Measurements from ENCODE around the gene MT1H. TPM values are rescaled to one million over a fixed set of nuclear protein-coding genes. Genes with fewer than 3 reads are reported as not detected.

The MT1H gene
- total and polyA plus RNA-seq, 4 donors: 4.4 to 1,775 (median 938) TPM

GRCh38 chr16:56649271-56649670 lies 20.3 kb upstream of the MT1H start:
- no peak for DNase-seq (ENCODE audit: low spot score)
- TF ChIP-seq EGR1 (IDR thresholded peaks at IDR 0.05; ENCODE audit: low read depth in 2 of 2): no peak
- no peak overlapping the region for H3K9ac ChIP-seq (ENCODE audit: low read depth in 1 of 2, low read length in 2 of 2)
- H3K36me3 ChIP-seq (ENCODE audit: control insufficient read depth in 4 of 4, insufficient read depth in 3 of 4, low read depth in 1 of 4, low read length in 3 of 4): no peaks in the 10 kb centered on the region
- no peak overlapping the region for H3K4me3 ChIP-seq (ENCODE audit: low read depth in 1 of 3, low read length in 3 of 3)
- H3K27me3 ChIP-seq (ENCODE audit: control insufficient read depth in 4 of 4, insufficient read depth in 4 of 4, low read length in 3 of 4): no peaks in the 10 kb centered on the region
- no peaks in the 10 kb centered on the region for H3K9me3 ChIP-seq (ENCODE audit: control insufficient read depth in 4 of 4, low read length in 3 of 4)
- H3K4me1 ChIP-seq (ENCODE audit: control insufficient read depth in 4 of 4, insufficient read depth in 4 of 4, low read length in 3 of 4): peaks cover 5 to 18% (median 11%) of the 10 kb centered on the region in 4 donors
- no peak overlapping the region for H3K27ac ChIP-seq (ENCODE audit: low read depth in 1 of 2, low read length in 2 of 2)
- 96% methylated on average over 2 of the region's 2 CpGs for WGBS

GRCh38 chr16:56649820-56650219 lies 19.8 kb upstream of the MT1H start:
- Histone ChIP-seq H3K9ac (ENCODE audit: low read depth in 1 of 2, low read length in 2 of 2) (no peak overlapping the region), H3K36me3 (ENCODE audit: control insufficient read depth in 4 of 4, insufficient read depth in 3 of 4, low read depth in 1 of 4, low read length in 3 of 4) (no peaks in the 10 kb centered on the region), H3K4me3 (ENCODE audit: low read depth in 1 of 3, low read length in 3 of 3) (no peak overlapping the region), H3K4me1 (ENCODE audit: control insufficient read depth in 4 of 4, insufficient read depth in 4 of 4, low read length in 3 of 4) (peaks cover 5 to 17% (median 11%) of the 10 kb centered on the region in 4 donors), H3K27ac (ENCODE audit: low read depth in 1 of 2, low read length in 2 of 2) (no peak overlapping the region), H3K27me3 (ENCODE audit: control insufficient read depth in 4 of 4, insufficient read depth in 4 of 4, low read length in 3 of 4) (no peaks in the 10 kb centered on the region), H3K9me3 (ENCODE audit: control insufficient read depth in 4 of 4, low read length in 3 of 4) (no peaks in the 10 kb centered on the region)
- no peak for DNase-seq (ENCODE audit: low spot score)
- 79% methylated on average over 3 of the region's 3 CpGs for WGBS
- no peak for TF ChIP-seq GABPA (IDR thresholded peaks at IDR 0.05 in 1 of 2, conservative IDR thresholded peaks at IDR 0.05 in 1 of 2)
- no peak for TF ChIP-seq ATF3 (IDR thresholded peaks at IDR 0.05)
- no peak for TF ChIP-seq FOXA2 (IDR thresholded peaks at IDR 0.05)
- no peak for TF ChIP-seq YY1 (IDR thresholded peaks at IDR 0.05)
- TF ChIP-seq MAX (IDR thresholded peaks at IDR 0.05): no peak
- TF ChIP-seq ZBTB33 (IDR thresholded peaks at IDR 0.05): no peak

GRCh38 chr16:56651586-56651985 lies 18.0 kb upstream of the MT1H start, which contains the start of gene MT1B:
Gene MT1B, plus strand, starts transcription at chr16:56651886. Its CDS starts 68 bp downstream, at chr16:56651954.
- 82% methylated on average over 7 of the region's 7 CpGs for WGBS
- no peak for DNase-seq (ENCODE audit: low spot score)
- no peak within 1 kb of the TSS for H3K9ac ChIP-seq (ENCODE audit: low read depth in 1 of 2, low read length in 2 of 2)
- TF ChIP-seq ATF3 (IDR thresholded peaks at IDR 0.05) (no peak), TAF1 (conservative IDR thresholded peaks at IDR 0.05) (no peak), GABPA (IDR thresholded peaks at IDR 0.05 in 1 of 2, conservative IDR thresholded peaks at IDR 0.05 in 1 of 2) (no peak), HNF4A (conservative IDR thresholded peaks at IDR 0.05) (no peak), CTCF (IDR thresholded peaks at IDR 0.05; ENCODE audit: low read depth, low read length, missing input control) (no peak), REST (IDR thresholded peaks at IDR 0.05) (no peak), RXRA (IDR thresholded peaks at IDR 0.05) (no peak), RAD21 (IDR thresholded peaks at IDR 0.05) (no peak), YY1 (IDR thresholded peaks at IDR 0.05) (no peak), FOXA2 (IDR thresholded peaks at IDR 0.05) (no peak), JUND (IDR thresholded peaks at IDR 0.05) (no peak), MAX (IDR thresholded peaks at IDR 0.05) (no peak), EGR1 (IDR thresholded peaks at IDR 0.05; ENCODE audit: low read depth in 2 of 2) (no peak), ZBTB33 (IDR thresholded peaks at IDR 0.05) (no peak), SP1 (IDR thresholded peaks at IDR 0.05) (no peak), FOXA1 (IDR thresholded peaks at IDR 0.05) (no peak), NR2F2 (IDR thresholded peaks at IDR 0.05) (no peak)

More at GRCh38 chr16:56651586-56651985, 18.0 kb upstream of the MT1H start, which contains the start of gene MT1B:
- Histone ChIP-seq H3K4me3 (ENCODE audit: low read depth in 1 of 3, low read length in 3 of 3) (no peak within 1 kb of the TSS), H3K36me3 (ENCODE audit: control insufficient read depth in 4 of 4, insufficient read depth in 3 of 4, low read depth in 1 of 4, low read length in 3 of 4) (no peaks in the 10 kb centered on the region), H3K9me3 (ENCODE audit: control insufficient read depth in 4 of 4, low read length in 3 of 4) (no peaks in the 10 kb centered on the region), H3K27ac (ENCODE audit: low read depth in 1 of 2, low read length in 2 of 2) (no peak within 1 kb of the TSS), H3K4me1 (ENCODE audit: control insufficient read depth in 4 of 4, insufficient read depth in 4 of 4, low read length in 3 of 4) (peaks cover 5 to 17% (median 11%) of the 10 kb centered on the region in 4 donors), H3K27me3 (ENCODE audit: control insufficient read depth in 4 of 4, insufficient read depth in 4 of 4, low read length in 3 of 4) (no peaks in the 10 kb centered on the region)
